Measurements from ENCODE around the gene THAP12.
"Not testable (repeated sequence)": the region's sequence is repeated elsewhere in the genome, so short reads cannot be mapped to it uniquely, and the experiment has no call there.

The THAP12 gene

GRCh38 chr11:76323375-76323774 lies 57.6 kb downstream of the THAP12 start:
- not testable (repeated sequence) for DNase-seq

- no peak for DNase-seq
Observed at GRCh38 chr11:76322942-76323341, 58.0 kb downstream of the THAP12 start.

GRCh38 chr11:76322540-76322939 lies 58.4 kb downstream of the THAP12 start:
- no peak for DNase-seq

- no peak for DNase-seq
Observed at GRCh38 chr11:76321820-76322524, 59.0 kb downstream of the THAP12 start.

GRCh38 chr11:76321340-76321739 lies 59.6 kb downstream of the THAP12 start:
- no peak for DNase-seq

GRCh38 chr11:76320929-76321328 lies 60.0 kb downstream of the THAP12 start:
- DNase-seq: no peak

GRCh38 chr11:76319798-76320197 lies 61.1 kb downstream of the THAP12 start:
- DNase-seq: not testable (repeated sequence)

GRCh38 chr11:76318744-76319384 lies 62.1 kb downstream of the THAP12 start:
- DNase-seq: no peak

GRCh38 chr11:76317296-76317695 lies 63.6 kb downstream of the THAP12 start:
- no peak for DNase-seq

GRCh38 chr11:76316726-76317125 lies 64.2 kb downstream of the THAP12 start:
- DNase-seq: no peak

GRCh38 chr11:76315182-76315853 lies 65.6 kb downstream of the THAP12 start:
- no peak for DNase-seq

- DNase-seq: no peak
Observed at GRCh38 chr11:76314741-76315090, 66.2 kb downstream of the THAP12 start.

- DNase-seq: no peak
Observed at GRCh38 chr11:76313913-76314740, 66.8 kb downstream of the THAP12 start.

GRCh38 chr11:76313271-76313670 lies 67.7 kb downstream of the THAP12 start:
- no peak for DNase-seq

GRCh38 chr11:76310832-76311595 lies 69.9 kb downstream of the THAP12 start:
- DNase-seq: no peak

GRCh38 chr11:76307978-76308747 lies 72.8 kb downstream of the THAP12 start:
- no peak for DNase-seq

- no peak for DNase-seq
Observed at GRCh38 chr11:76307396-76307795, 73.5 kb downstream of the THAP12 start.

- DNase-seq: no peak
Observed at GRCh38 chr11:76303399-76303798, 77.5 kb downstream of the THAP12 start.

- DNase-seq: no peak
Observed at GRCh38 chr11:76302996-76303395, 77.9 kb downstream of the THAP12 start.
